Left ventricle myocardium inferior (tissue), 1 donor: ENCODE data around the gene PDZD2. TPM values are rescaled to one million over a fixed set of nuclear protein-coding genes. Genes with fewer than 3 reads are reported as not detected.

ENCODE experiments used
- DNase-seq: peaks from one replicate; pipeline ENCODE4 v3.0.0-alpha.2; 2020
- H3K27ac ChIP-seq: fragments of 200-600 bp; replicated peaks from 2 replicates; pipeline ENCODE4 v1.8.0; 2021
- H3K27me3 ChIP-seq: fragments of 200-600 bp; 2 replicates; pipeline ENCODE4 v1.8.0; 2021; ENCODE audit warnings: low read depth
- H3K36me3 ChIP-seq: fragments of 200-600 bp; 2 replicates; pipeline ENCODE4 v1.8.0; 2021
- H3K4me1 ChIP-seq: fragments of 200-600 bp; 2 replicates; pipeline ENCODE4 v1.8.0; 2021
- H3K4me3 ChIP-seq: fragments of 200-600 bp; 2 replicates; pipeline ENCODE4 v1.8.0; 2021; ENCODE audit warnings: mild to moderate bottlenecking, moderate library complexity
- H3K9me3 ChIP-seq: fragments of 200-600 bp; replicated peaks from 2 replicates; pipeline ENCODE4 v1.8.0; 2021
- intact Hi-C: fragments of 100-400 bp; cut with micrococcal nuclease; formaldehyde crosslinking; loops from one replicate; pipeline ENCODE4 v1.11.0; 2022
- total RNA-seq: library from RNA; stranded (reverse); fragmentation: NEBNext Ultra II Directional; extraction: Animal tissue kit (Norgen Biotek cat#: 25700); gene quantifications from one replicate; pipeline ENCODE4 v1.2.1, GENCODE V29; 2021
- TF ChIP-seq, protein P1 (sequence below): fragments of 200-600 bp; IDR thresholded peaks from 2 replicates; pipeline ENCODE4 v1.8.0; 2021; ENCODE audit warnings: antibody characterized with exemption, mild to moderate bottlenecking, borderline replicate concordance
- donor health status: DM: no; HTN: yes; CAD: no; lungs with severe emphysema.

Gene PDZD2
- total RNA-seq, 1 donor from 2014 or later, result 120 TPM

DNA sequence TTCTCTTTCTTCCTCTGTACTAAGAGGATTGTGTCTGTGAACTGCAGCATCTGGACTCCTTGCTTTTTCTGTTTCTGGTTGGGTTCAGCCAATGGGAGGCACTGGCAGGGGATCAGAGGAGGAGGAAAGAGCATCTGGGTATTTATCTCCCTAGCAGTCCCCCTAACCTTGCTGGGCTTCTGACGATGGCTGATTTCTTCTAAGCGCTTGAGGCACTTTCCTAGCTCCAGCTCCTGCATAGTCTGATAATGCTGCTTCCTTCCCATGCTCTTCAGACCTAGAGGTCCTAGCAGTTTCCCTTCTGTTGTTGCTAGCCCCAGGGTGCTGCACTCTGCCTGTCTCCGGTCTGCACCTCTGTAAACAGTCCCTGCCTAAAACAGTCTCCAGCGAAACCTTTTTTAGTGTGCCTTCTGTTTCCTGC, 225.1 kb downstream of the PDZD2 start:
- no peak overlapping the region for H3K4me3 ChIP-seq
- H3K4me1 ChIP-seq, result peaks cover 52% of the 10 kb centered on the region
- no peak overlapping the region for H3K27ac ChIP-seq
- TF ChIP-seq, protein P1, sequence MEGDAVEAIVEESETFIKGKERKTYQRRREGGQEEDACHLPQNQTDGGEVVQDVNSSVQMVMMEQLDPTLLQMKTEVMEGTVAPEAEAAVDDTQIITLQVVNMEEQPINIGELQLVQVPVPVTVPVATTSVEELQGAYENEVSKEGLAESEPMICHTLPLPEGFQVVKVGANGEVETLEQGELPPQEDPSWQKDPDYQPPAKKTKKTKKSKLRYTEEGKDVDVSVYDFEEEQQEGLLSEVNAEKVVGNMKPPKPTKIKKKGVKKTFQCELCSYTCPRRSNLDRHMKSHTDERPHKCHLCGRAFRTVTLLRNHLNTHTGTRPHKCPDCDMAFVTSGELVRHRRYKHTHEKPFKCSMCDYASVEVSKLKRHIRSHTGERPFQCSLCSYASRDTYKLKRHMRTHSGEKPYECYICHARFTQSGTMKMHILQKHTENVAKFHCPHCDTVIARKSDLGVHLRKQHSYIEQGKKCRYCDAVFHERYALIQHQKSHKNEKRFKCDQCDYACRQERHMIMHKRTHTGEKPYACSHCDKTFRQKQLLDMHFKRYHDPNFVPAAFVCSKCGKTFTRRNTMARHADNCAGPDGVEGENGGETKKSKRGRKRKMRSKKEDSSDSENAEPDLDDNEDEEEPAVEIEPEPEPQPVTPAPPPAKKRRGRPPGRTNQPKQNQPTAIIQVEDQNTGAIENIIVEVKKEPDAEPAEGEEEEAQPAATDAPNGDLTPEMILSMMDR, result no peak
- intact Hi-C loops, result no loop called here
- H3K36me3 ChIP-seq, result peaks cover 15% of the 10 kb centered on the region
- H3K27me3 ChIP-seq, result no peaks in the 10 kb centered on the region
- DNase-seq, result no peak
- peaks cover 13% of the 10 kb centered on the region for H3K9me3 ChIP-seq

GRCh38 chr5:31866166-31866565, 227.2 kb downstream of the PDZD2 start:
- H3K36me3 ChIP-seq, result no peaks in the 10 kb centered on the region
- H3K27me3 ChIP-seq, result no peaks in the 10 kb centered on the region
- H3K27ac ChIP-seq, result no peak overlapping the region
- intact Hi-C loops, result no loop called here
- H3K9me3 ChIP-seq, result no peaks in the 10 kb centered on the region
- H3K4me1 ChIP-seq, result peaks cover 59% of the 10 kb centered on the region
- no peak for DNase-seq
- TF ChIP-seq, protein P1, result no peak
- no peak overlapping the region for H3K4me3 ChIP-seq

DNA sequence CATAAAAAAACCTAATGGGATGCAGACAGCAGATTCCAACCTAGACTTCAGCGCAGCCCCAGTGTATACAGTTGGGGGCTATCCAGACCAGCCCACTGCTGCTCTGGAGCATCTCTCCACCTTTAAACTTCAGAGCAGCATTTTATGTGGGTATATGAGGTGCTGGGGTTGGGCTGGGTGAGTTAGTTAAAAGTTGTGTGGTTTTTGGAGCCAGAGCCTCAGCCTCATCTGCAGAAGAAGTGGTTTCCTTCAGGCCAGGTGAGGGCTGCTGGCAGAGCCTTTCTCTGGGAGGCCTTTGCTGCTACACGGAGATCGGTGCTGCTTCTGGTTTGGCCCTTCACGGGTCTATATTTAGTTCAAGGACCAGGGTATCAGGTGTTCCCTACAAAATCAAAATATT, 228.3 kb downstream of the PDZD2 start:
- intact Hi-C loops, result no loop called here
- no peak overlapping the region for H3K4me3 ChIP-seq
- no peak for DNase-seq
- H3K4me1 ChIP-seq, result peaks cover 50% of the 10 kb centered on the region
- no peak overlapping the region for H3K27ac ChIP-seq
- H3K36me3 ChIP-seq, result no peaks in the 10 kb centered on the region
- H3K27me3 ChIP-seq, result no peaks in the 10 kb centered on the region
- TF ChIP-seq, protein P1, result no peak
- no peaks in the 10 kb centered on the region for H3K9me3 ChIP-seq

DNA sequence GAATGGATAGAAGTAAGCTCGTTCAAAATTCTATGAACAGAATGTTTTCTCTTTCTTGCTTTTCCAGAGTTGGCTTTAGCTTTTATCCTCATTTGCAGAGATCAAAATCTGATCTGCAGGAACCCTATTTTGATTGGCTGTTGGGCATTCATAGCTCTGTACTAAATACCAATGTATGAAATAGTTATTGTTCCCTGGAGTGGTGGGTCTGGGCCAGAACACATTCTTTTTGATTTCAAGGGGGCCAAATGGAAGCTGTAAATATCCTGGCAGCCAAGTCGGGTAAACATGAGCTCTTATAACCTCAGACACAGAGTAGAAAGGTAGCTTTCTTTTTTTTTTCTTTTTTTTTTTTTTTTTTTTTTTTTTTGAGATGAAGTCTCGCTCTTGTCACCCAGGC, 241.5 kb downstream of the PDZD2 start:
- Histone ChIP-seq H3K9me3 (no peaks in the 10 kb centered on the region), H3K36me3 (no peaks in the 10 kb centered on the region), H3K27ac (no peak overlapping the region), H3K27me3 (no peaks in the 10 kb centered on the region), H3K4me3 (no peak overlapping the region), H3K4me1 (peaks cover 9% of the 10 kb centered on the region)
- DNase-seq, result no peak
- intact Hi-C loops, result no loop called here
- TF ChIP-seq, protein P1, result no peak

- no peak overlapping the region for H3K27ac ChIP-seq
- H3K4me3 ChIP-seq, result no peak overlapping the region
- H3K9me3 ChIP-seq, result no peaks in the 10 kb centered on the region
- intact Hi-C loops, result no loop called here
- no peaks in the 10 kb centered on the region for H3K36me3 ChIP-seq
- TF ChIP-seq, protein P1, result no peak
- no peak for DNase-seq
- H3K4me1 ChIP-seq, result peaks cover 50% of the 10 kb centered on the region
- no peaks in the 10 kb centered on the region for H3K27me3 ChIP-seq
Measured at GRCh38 chr5:31884896-31885295, 246.0 kb downstream of the PDZD2 start.

DNA sequence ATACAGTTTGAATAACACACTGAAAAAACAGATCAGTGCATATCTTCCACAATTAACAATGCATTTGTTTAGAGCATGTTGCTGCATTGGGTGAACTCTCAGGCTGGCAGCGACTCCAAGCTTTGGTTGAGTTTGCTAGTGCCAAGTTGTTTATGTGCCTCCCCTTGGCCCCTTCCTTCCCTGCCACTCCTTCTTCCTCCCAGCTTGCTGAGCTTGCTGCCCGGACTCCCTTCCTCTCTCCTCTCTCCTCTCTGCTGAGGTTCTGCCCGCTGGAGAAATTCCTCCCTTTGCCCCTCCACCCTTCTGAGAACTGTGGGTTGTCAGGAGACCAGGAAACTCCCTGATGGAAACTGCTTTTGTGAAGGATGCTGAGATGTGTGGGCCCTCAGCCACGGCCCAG, 247.3 kb downstream of the PDZD2 start:
- no peaks in the 10 kb centered on the region for H3K36me3 ChIP-seq
- H3K27me3 ChIP-seq, result no peaks in the 10 kb centered on the region
- H3K4me1 ChIP-seq, result peaks cover 59% of the 10 kb centered on the region
- H3K4me3 ChIP-seq, result no peak overlapping the region
- H3K27ac ChIP-seq, result peak overlapping the region; percentile 8
- TF ChIP-seq, protein P1, result no peak
- H3K9me3 ChIP-seq, result no peaks in the 10 kb centered on the region
- intact Hi-C loops, result no loop called here
- DNase-seq, result no peak
